IPS DF 19.7 (cell line): ENCODE data around the gene OR5K2.
A peak's percentile ranks its signal among the peaks of the same experiment; 100 is the strongest.

Source experiments
- DNase-seq: peaks from one replicate; pipeline ENCODE4 v3.0.0-alpha.2; 2013; ENCODE audit warnings: low read depth, low spot score

The OR5K2 gene

DNA sequence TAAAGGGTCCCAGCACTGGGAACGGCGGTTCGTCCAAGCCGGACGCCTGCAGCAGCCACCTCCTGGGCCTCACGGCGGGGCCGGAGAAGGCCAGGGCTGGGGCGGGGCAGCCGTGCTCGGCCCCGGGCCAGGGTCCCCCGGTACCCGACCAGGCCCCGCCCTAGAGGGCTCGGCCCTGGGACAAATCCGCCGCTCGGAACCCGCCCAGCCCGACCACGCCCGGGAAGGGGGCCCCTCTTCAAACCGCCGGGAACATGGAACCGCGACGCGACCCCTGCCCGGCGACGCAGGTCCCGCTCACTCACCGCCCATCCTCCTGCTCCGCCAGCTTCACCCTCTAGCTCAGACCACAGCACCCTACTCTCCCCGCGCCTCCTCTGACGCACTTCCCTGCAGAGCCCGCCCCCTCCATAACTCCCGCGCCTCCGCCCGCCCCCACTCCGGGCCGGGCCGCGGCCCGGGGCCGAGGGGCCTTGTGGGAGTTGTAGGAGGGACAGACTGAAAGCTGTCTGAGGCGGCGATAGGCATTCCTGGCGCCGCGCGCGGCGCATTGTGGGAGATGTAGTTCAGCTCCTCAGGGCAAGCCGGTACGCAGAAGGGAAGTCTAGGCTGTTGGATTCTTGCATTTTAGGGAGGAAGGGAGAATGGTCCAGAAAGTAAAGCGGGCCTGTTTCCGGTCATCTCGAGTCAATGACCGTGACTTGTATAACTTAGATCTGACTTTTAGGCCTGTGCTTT, 25.2 kb downstream of the OR5K2 start, which contains the start of gene CLDND1:
TSS of gene CLDND1 (minus strand) at position 359 of the 738 bp plus-strand sequence. CDS start 1,478 bp downstream, outside the sequence.
- peak; percentile 76 for DNase-seq

DNA sequence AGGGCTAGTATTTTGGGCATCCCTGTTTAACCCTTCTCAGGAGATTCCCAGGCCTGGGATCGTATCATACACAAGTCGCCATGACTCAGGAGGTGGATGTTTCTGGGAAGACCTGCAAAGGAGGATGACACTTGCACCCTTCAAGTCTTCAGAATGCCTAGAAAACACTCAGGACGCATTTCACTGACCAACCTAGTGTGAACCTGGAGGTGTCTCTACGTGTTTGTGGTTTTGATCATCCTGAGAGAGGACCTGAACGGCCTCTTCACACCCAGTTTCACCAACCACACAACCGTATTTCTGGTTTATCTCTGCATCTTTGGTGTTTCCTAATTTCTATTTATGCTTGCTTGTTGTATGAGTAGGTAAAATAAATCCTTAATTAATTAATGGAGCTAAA, 28.0 kb downstream of the OR5K2 start:
- DNase-seq = no peak

GRCh38 chr3:98528474-98529346, 31.2 kb downstream of the OR5K2 start:
- DNase-seq = no peak

- no peak for DNase-seq
These were observed 32.5 kb downstream of the OR5K2 start for GRCh38 chr3:98529856-98530459.

GRCh38 chr3:98530676-98531075, 33.2 kb downstream of the OR5K2 start:
- DNase-seq = no peak

GRCh38 chr3:98531622-98532274, 34.3 kb downstream of the OR5K2 start, which contains the start of gene GPR15:
GPR15 (plus strand) TSS chr3:98531978; CDS start chr3:98532034, 56 bp downstream.
- DNase-seq = no peak

- no peak for DNase-seq
These were observed 34.8 kb downstream of the OR5K2 start for GRCh38 chr3:98532275-98532637.

GRCh38 chr3:98532709-98533571, 35.5 kb downstream of the OR5K2 start:
- DNase-seq = no peak

GRCh38 chr3:98534168-98534567, 36.7 kb downstream of the OR5K2 start:
- DNase-seq = no peak

DNA sequence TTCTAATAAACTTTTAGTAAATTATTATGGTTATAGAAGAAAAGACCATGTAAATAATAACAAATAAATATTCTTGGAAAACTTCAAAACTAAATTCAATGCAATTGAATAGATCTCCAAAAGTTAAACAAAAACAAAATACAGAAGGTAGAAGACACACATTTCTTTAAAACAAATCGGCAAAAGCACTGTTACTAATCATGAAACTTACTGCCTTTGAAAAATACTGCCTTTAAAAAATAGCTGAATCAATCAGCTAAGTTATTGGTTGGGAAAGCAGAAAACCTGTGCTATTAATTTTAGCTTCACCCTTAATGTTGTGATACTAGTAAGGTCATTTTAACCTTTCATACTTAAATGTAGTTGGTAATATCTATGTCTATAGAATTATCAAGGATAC, 37.3 kb downstream of the OR5K2 start:
- DNase-seq = no peak

GRCh38 chr3:98536456-98537017, 39.1 kb downstream of the OR5K2 start:
- no peak for DNase-seq

DNA sequence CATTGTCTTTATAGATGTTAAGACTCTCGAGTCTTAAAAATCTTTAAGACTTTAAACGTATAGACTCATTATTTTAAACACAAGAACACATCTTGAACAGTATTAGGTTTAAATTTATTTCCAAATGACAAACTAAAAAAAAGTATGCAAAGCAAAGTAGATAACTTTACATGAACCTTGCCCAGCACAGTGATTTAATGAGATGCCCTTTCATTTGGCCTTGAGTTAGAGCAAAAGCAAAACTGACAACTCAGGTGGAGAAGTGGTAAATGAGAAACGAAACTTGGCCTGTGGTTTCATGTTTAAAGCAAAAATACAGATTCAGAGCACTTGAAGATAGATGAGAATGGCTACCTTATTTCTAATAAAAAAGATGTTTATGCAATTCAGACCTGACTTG, 42.9 kb downstream of the OR5K2 start:
- DNase-seq = no peak

- no peak for DNase-seq
These were observed 44.2 kb downstream of the OR5K2 start for GRCh38 chr3:98541695-98542094.

DNA sequence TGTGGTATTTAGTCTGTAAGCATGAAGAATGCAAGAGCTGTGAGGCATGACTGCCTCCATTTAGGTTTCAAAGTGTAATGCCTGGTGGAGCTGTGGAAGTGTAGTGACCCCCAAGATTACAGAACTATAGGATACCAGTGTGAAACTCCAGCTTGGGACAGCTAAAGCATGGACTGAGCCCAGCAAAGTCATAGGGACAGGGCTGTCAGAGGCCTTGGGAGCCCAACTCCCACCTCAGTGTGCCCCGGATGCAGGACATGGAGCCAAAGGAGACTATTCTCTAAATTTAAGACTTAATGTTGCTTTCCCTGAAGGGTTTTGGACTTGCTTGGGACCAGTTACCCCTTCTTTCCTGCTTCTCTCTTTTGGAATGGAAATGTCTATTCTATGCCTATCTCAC, 45.1 kb downstream of the OR5K2 start:
- no peak for DNase-seq

GRCh38 chr3:98545940-98546339, 48.5 kb downstream of the OR5K2 start:
- DNase-seq = no peak
